Activated CD4-positive, alpha-beta T cell treated with anti-CD3 and anti-CD28 coated beads, Interleukin-2, Interleukin-6, amounts not matched to agents 100 ng/mL and 50 ng/mL, durations not matched to agents 16 hours and 8 hours (primary cell): ENCODE results near the gene SUSD4.

Experiments used
- DNase-seq: peaks from one replicate; pipeline ENCODE4 v3.0.0-alpha.2; 2020

Gene SUSD4

GRCh38 chr1:223176437-223176836 lies 187.5 kb downstream of the SUSD4 start:
- DNase-seq = no peak

GRCh38 chr1:223175633-223176032 lies 188.3 kb downstream of the SUSD4 start:
- DNase-seq = no peak

- DNase-seq = no peak
These were observed 188.9 kb downstream of the SUSD4 start for GRCh38 chr1:223175032-223175431.
